ENCODE measurements around the gene OR9Q1.

GRCh38 chr11:58059007-58059350 lies 35.3 kb downstream of the OR9Q1 start:
- TF ChIP-seq EZH2 (IDR thresholded peaks at IDR 0.05; ENCODE audit: low read depth, unreplicated experiment), result no peak
- no peak for TF ChIP-seq CTCF (conservative IDR thresholded peaks at IDR 0.05; ENCODE audit: low read depth in 2 of 2)
- no peak for TF ChIP-seq POLR2AphosphoS5 (IDR thresholded peaks at IDR 0.05; ENCODE audit: low read depth)
- TF ChIP-seq, protein P1, sequence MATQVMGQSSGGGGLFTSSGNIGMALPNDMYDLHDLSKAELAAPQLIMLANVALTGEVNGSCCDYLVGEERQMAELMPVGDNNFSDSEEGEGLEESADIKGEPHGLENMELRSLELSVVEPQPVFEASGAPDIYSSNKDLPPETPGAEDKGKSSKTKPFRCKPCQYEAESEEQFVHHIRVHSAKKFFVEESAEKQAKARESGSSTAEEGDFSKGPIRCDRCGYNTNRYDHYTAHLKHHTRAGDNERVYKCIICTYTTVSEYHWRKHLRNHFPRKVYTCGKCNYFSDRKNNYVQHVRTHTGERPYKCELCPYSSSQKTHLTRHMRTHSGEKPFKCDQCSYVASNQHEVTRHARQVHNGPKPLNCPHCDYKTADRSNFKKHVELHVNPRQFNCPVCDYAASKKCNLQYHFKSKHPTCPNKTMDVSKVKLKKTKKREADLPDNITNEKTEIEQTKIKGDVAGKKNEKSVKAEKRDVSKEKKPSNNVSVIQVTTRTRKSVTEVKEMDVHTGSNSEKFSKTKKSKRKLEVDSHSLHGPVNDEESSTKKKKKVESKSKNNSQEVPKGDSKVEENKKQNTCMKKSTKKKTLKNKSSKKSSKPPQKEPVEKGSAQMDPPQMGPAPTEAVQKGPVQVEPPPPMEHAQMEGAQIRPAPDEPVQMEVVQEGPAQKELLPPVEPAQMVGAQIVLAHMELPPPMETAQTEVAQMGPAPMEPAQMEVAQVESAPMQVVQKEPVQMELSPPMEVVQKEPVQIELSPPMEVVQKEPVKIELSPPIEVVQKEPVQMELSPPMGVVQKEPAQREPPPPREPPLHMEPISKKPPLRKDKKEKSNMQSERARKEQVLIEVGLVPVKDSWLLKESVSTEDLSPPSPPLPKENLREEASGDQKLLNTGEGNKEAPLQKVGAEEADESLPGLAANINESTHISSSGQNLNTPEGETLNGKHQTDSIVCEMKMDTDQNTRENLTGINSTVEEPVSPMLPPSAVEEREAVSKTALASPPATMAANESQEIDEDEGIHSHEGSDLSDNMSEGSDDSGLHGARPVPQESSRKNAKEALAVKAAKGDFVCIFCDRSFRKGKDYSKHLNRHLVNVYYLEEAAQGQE (IDR thresholded peaks at IDR 0.05; ENCODE audit: unreplicated experiment), result no peak
- TF ChIP-seq CREB1 (CRISPR knock-in tag; IDR thresholded peaks at IDR 0.05; ENCODE audit: low read depth), result no peak
- no peak for TF ChIP-seq JUNB (IDR thresholded peaks at IDR 0.05; ENCODE audit: unreplicated experiment)
- TF ChIP-seq EZH2phosphoT487 (IDR thresholded peaks at IDR 0.05; ENCODE audit: unreplicated experiment), result no peak
- TF ChIP-seq, protein P2, sequence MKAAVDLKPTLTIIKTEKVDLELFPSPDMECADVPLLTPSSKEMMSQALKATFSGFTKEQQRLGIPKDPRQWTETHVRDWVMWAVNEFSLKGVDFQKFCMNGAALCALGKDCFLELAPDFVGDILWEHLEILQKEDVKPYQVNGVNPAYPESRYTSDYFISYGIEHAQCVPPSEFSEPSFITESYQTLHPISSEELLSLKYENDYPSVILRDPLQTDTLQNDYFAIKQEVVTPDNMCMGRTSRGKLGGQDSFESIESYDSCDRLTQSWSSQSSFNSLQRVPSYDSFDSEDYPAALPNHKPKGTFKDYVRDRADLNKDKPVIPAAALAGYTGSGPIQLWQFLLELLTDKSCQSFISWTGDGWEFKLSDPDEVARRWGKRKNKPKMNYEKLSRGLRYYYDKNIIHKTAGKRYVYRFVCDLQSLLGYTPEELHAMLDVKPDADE (IDR thresholded peaks at IDR 0.05), result no peak
- TF ChIP-seq STAT1 (IDR thresholded peaks at IDR 0.05; ENCODE audit: unreplicated experiment), result no peak
- no peak for TF ChIP-seq NANOG (IDR thresholded peaks at IDR 0.05; ENCODE audit: borderline replicate concordance)
- no peak for TF ChIP-seq ZNF331 (CRISPR knock-in tag; IDR thresholded peaks at IDR 0.05; ENCODE audit: low read depth)
- no peak for TF ChIP-seq ZNF462 (CRISPR knock-in tag; IDR thresholded peaks at IDR 0.05)
- TF ChIP-seq ZNF114 (CRISPR knock-in tag; IDR thresholded peaks at IDR 0.05), result no peak

Measured in GM23338 (cell line).